Stimulated activated CD4-positive, alpha-beta T cell treated with anti-CD3 and anti-CD28 coated beads, Interleukin-4, amount 100 ng/mL, for 24 hours (primary cell): ENCODE measurements around the gene SMG1.

Experiments used
- DNase-seq: peaks from one replicate; pipeline ENCODE4 v3.0.0-alpha.2; 2020

Gene SMG1

GRCh38 chr16:18842565-18842964 lies 83.6 kb downstream of the SMG1 start:
- DNase-seq, result no peak

GRCh38 chr16:18841833-18842525 lies 84.2 kb downstream of the SMG1 start:
- DNase-seq, result no peak

GRCh38 chr16:18839555-18839954 lies 86.7 kb downstream of the SMG1 start:
- DNase-seq, result no peak

GRCh38 chr16:18836702-18837101 lies 89.5 kb downstream of the SMG1 start:
- DNase-seq, result no peak

- DNase-seq, result no peak
These were observed 91.3 kb downstream of the SMG1 start for GRCh38 chr16:18834864-18835263.

- no peak for DNase-seq
These were observed 92.3 kb downstream of the SMG1 start for GRCh38 chr16:18833707-18834505.

- DNase-seq, result no peak
These were observed 93.6 kb downstream of the SMG1 start for GRCh38 chr16:18832613-18833012.

- no peak for DNase-seq
These were observed 94.2 kb downstream of the SMG1 start for GRCh38 chr16:18832006-18832405.

GRCh38 chr16:18829251-18829650 lies 97.0 kb downstream of the SMG1 start:
- DNase-seq, result no peak

GRCh38 chr16:18827890-18828289 lies 98.3 kb downstream of the SMG1 start:
- DNase-seq, result no peak

- no peak for DNase-seq
These were observed 109.9 kb downstream of the SMG1 start for GRCh38 chr16:18816286-18816685.

GRCh38 chr16:18811925-18812324 lies 114.3 kb downstream of the SMG1 start:
- no peak for DNase-seq

- DNase-seq, result no peak
These were observed 117.0 kb downstream of the SMG1 start for GRCh38 chr16:18809165-18809564.

- no peak for DNase-seq
These were observed 120.9 kb downstream of the SMG1 start for GRCh38 chr16:18805257-18805773.

GRCh38 chr16:18804540-18804939 lies 121.7 kb downstream of the SMG1 start:
- no peak for DNase-seq

GRCh38 chr16:18803569-18804462 lies 122.4 kb downstream of the SMG1 start:
- no peak for DNase-seq

GRCh38 chr16:18802767-18803343 lies 123.4 kb downstream of the SMG1 start:
- no peak for DNase-seq

- DNase-seq, result peak; percentile 99
These were observed 124.8 kb downstream of the SMG1 start, which contains the start of gene ARL6IP1 for GRCh38 chr16:18801145-18801972. ARL6IP1 (minus strand) TSS chr16:18801549; CDS start chr16:18801466, 83 bp downstream.

- no peak for DNase-seq
These were observed 125.4 kb downstream of the SMG1 start for GRCh38 chr16:18800775-18801144.

GRCh38 chr16:18800293-18800692 lies 125.9 kb downstream of the SMG1 start:
- no peak for DNase-seq

- no peak for DNase-seq
These were observed 126.7 kb downstream of the SMG1 start for GRCh38 chr16:18799500-18799899.

- no peak for DNase-seq
These were observed 128.5 kb downstream of the SMG1 start for GRCh38 chr16:18797746-18798145.
